Liver (tissue), 3 donors: ENCODE data around the gene CEP135.

Experiments
- CTCF ChIP-seq: fragments of 150-350 bp; IDR thresholded peaks from 2 replicates; pipeline ENCODE4 v1.5.1; 2017; ENCODE audit warnings: improper control_type of control experiment, low read depth, low read length; ENCODE audit not compliant: missing input control
- EGR1 ChIP-seq, 2 donors: IDR thresholded peaks; 2 replicates each; pipeline ENCODE4 v1.6.1; 2016 to 2018; ENCODE audit warnings: antibody characterized with exemption in 2 of 2, low read depth in 2 of 2
- donor health status: healthy.
- donor health status: healthy.

GRCh38 chr4:56051029-56051709 is 102.4 kb downstream of the CEP135 start:
- TF ChIP-seq CTCF, result no peak
- no peak for TF ChIP-seq EGR1 (IDR thresholded peaks at IDR 0.05; ENCODE audit: low read depth in 2 of 2)
